SK-N-SH treated with all-trans-retinoic acid at 6 μM for 48 hours (cell line): ENCODE measurements around the gene SF3B6.

ENCODE experiments used
- ARNTL ChIP-seq: fragments of 450-650 bp; formaldehyde crosslinking; IDR thresholded peaks from 2 replicates; pipeline ENCODE4 v1.5.0; 2020; ENCODE audit warnings: low read depth, mild to moderate bottlenecking, moderate library complexity, borderline replicate concordance
- CSDC2 ChIP-seq: fragments of 250-450 bp; sonication (Bioruptor Pico); IDR thresholded peaks from 2 replicates; pipeline ENCODE4 v1.5.0; 2020; ENCODE audit warnings: mild to moderate bottlenecking, moderate library complexity
- PPARA ChIP-seq: fragments of 250-450 bp; sonication (Bioruptor Pico); IDR thresholded peaks from 2 replicates; pipeline ENCODE4 v1.5.0; 2020; ENCODE audit warnings: mild to moderate bottlenecking, borderline replicate concordance
- SNAI2 ChIP-seq: fragments of 250-450 bp; sonication (Bioruptor Pico); IDR thresholded peaks from 2 replicates; pipeline ENCODE4 v1.5.0; 2020; ENCODE audit warnings: mild to moderate bottlenecking, moderate library complexity
- TCF4 ChIP-seq: fragments of 250-450 bp; sonication (Bioruptor Pico); IDR thresholded peaks from 2 replicates; pipeline ENCODE4 v1.8.0; 2021; ENCODE audit warnings: mild to moderate bottlenecking, moderate library complexity, borderline replicate concordance
- ZFP3 ChIP-seq: fragments of 250-450 bp; sonication (Bioruptor Pico); IDR thresholded peaks from 2 replicates; pipeline ENCODE4 v1.5.0; 2020; ENCODE audit warnings: mild to moderate bottlenecking, moderate library complexity

GRCh38 chr2:24017711-24018110, 58.4 kb downstream of the SF3B6 start:
- TF ChIP-seq TCF4 (CRISPR knock-in tag) (no peak), SNAI2 (CRISPR knock-in tag) (no peak), CSDC2 (CRISPR knock-in tag) (no peak), ZFP3 (CRISPR knock-in tag) (no peak), ARNTL (no peak), PPARA (CRISPR knock-in tag) (no peak)
